Stimulated activated CD4-positive, alpha-beta T cell treated with anti-CD3 and anti-CD28 coated beads, TNF-alpha, amount 100 ng/mL, for 48 hours (primary cell): ENCODE results near the gene HPS5.
"Not testable (repeated sequence)": the region's sequence is repeated elsewhere in the genome, so short reads cannot be mapped to it uniquely, and the experiment has no call there.

Experiments
- DNase-seq, 3 donors: peaks; one replicate each; pipeline ENCODE4 v3.0.0-alpha.2; 2020; ENCODE audit warnings: low read depth in 3 of 3

The HPS5 gene, protein sequence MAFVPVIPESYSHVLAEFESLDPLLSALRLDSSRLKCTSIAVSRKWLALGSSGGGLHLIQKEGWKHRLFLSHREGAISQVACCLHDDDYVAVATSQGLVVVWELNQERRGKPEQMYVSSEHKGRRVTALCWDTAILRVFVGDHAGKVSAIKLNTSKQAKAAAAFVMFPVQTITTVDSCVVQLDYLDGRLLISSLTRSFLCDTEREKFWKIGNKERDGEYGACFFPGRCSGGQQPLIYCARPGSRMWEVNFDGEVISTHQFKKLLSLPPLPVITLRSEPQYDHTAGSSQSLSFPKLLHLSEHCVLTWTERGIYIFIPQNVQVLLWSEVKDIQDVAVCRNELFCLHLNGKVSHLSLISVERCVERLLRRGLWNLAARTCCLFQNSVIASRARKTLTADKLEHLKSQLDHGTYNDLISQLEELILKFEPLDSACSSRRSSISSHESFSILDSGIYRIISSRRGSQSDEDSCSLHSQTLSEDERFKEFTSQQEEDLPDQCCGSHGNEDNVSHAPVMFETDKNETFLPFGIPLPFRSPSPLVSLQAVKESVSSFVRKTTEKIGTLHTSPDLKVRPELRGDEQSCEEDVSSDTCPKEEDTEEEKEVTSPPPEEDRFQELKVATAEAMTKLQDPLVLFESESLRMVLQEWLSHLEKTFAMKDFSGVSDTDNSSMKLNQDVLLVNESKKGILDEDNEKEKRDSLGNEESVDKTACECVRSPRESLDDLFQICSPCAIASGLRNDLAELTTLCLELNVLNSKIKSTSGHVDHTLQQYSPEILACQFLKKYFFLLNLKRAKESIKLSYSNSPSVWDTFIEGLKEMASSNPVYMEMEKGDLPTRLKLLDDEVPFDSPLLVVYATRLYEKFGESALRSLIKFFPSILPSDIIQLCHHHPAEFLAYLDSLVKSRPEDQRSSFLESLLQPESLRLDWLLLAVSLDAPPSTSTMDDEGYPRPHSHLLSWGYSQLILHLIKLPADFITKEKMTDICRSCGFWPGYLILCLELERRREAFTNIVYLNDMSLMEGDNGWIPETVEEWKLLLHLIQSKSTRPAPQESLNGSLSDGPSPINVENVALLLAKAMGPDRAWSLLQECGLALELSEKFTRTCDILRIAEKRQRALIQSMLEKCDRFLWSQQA

DNA sequence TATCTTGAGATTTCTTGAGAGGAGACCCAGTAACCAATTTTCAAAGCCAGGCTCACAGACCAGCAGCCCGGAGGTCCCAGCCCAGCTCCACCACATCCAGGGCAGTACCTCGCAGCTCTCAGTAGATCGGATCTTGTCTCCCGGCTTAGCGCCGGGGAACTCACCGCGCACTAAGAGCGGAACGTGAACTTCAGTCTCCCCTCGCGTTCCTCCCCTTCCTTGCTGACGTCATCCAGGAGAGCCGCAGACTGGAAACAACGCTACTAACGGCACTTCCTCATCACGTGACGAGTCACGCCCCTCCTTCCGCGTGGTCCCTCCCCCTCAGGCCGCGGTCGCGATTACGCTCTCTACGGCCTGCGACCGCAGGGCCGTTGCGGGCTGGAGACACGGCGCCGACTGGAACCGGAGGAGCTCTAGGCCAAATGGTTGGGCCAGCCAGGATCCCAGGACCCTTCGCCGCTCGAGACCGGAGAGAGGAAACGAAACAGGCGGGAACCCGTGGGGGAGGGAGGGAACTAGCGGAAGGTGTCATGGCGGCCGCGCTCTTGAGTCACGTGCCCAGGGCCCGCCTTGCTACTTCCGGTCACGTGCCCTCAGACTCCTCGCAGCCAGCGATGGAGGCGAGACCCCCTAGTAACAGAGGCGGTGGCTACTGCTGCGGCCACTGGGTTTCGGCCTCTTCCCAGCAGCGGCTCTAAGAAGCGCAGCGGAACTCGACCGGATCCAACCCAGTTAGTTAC lies at the start of gene HPS5, which contains the start of gene GTF2H1:
Gene HPS5, minus strand, starts transcription at position 172 of the 743 bp plus-strand sequence. CDS start 4,282 bp downstream, outside the sequence.
Gene GTF2H1, plus strand, starts transcription at position 599 of the 743 bp plus-strand sequence. CDS start 10,508 bp downstream, outside the sequence.
- DNase-seq, result peak; percentile 90 to 93 (median 92)

DNA sequence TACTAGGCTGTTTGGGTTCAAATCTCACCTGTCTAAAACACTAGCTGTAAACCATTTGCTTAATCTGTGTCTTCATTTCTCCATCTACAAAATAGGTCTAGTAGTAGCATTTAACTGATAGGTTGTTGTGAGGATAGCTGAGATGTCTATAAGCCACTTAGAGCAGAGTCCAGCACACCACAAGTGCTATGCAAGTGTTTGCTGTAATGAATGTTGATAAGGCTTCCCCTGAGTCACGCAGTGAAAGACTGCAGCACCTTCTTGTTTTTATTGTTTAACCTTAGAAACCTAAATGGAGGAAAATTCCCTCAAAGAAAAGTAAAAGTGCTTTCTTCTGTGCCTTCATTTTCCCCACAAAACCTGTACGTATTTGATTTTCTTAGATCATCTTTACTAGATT lies 49.3 kb upstream of the HPS5 start:
- DNase-seq, result no peak

DNA sequence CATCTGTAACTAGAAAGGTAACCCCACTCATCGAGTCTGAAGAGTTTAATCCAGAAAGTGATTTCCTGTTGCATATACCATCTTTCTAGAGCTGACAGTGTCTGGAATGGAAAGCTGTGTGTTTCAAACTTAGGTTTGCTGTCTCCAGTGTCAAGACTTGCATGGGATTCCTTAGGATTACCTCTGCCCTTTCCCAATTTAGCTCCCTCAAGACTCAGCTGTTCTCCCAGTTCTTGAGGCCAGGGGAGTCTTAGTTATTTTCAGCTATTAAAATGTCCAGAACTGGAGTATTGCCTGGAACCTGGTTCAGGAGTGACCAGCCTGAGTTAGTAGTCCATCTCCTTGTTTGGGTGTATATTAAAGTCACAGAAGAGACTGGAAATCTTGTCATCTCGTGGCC lies 47.5 kb upstream of the HPS5 start:
- no peak for DNase-seq

DNA sequence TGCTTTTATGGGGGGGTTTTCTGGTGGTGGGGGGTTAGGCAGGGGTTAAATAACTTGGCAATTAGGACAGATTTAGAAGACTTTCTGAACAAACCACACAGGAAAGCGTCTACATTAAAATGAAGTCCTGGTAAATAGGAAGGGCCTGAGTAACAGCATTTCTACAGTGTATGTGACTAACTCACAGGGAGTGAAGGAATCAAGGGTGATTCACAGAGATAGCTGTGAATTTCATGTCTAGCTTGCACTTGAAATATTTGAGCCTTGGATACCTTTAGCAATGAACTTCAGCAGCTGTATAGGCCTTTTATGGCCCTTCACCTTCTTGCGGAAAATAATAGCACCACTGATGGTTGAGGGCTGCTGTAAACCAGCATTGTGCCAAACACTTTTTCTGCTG lies 46.3 kb upstream of the HPS5 start:
- no peak for DNase-seq

DNA sequence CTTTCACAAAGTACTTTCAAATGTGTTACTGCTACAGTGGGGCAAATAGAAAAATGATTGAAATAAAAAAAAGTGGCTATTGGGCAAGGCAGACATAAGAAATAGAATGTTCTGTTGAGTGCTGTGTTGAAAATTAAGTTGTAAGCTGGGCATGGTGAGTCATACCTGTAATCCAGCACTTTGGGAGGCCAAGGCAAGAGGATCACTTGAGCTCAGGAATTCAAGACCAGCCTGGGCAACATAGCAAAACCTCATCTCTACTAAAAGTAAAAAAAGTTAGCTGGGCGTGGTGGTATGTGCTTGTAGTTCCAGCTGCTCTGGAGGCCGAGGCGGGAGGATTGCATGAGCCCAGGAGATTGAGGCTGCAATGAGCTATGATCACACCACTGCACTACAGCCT lies 45.5 kb upstream of the HPS5 start:
- no peak for DNase-seq

DNA sequence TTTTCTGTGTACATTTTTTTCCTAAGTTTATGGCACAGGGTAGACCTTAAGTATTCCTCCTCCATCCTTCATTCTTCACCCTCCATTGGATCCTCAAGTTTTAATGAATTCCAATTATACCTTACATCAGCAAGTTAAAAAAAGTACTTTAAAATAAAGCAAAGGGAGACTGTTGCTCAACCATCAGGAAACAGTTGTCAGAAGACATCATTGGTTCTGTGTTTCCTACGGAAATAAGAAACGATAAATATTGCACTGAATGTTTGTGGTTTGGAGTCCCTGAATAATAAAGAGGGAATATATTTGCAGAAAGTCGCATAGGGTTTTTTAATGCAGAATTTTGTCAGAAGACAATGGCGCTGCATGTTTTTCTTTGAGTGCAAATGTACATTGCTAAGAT lies 44.3 kb upstream of the HPS5 start:
- no peak for DNase-seq

DNA sequence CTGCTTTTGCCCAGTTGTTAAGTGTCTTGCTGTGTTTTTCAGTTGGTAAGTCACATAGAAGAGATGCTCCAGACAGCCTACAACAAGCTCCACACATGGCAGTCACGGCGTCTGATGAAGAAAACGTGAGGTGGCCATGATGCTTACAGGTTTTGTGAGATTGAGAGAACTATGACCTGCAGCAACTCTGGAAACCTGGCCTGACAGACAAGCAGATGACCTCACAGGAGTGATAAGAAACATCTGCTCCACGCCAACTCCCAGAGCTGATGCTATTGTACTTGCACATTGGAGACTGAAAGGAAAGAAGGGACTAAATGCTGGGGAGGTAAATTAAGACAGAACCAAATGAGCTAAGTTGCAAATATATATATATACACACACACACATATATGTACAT lies 43.8 kb upstream of the HPS5 start:
- no peak for DNase-seq

DNA sequence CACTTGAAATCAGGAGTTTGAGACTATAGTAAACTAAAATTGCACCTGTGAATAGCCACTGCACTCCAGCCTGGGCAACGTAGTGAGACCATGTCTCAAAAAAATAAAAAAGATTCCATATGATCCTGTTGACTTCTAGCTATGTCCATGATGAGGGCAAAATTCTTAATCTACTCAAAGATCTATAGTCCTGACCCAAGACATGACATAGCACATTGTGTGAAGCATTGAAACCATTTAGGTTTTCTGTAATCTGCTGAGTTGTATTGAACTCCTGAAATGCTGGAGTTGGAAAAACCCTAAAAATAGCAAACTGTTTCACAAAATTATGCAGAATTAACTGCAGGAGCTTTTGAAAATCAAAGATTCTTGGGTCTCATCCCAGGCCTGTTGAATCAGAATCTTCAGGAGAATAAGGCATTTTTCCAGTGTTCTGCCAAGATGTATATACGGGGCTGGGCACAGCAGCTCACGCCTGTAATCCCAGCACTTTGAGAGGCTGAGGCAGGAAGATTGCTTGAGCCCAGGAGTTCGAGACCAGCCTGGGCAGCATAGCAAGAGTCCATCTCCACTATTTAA lies 42.6 kb upstream of the HPS5 start:
- DNase-seq, result no peak

DNA sequence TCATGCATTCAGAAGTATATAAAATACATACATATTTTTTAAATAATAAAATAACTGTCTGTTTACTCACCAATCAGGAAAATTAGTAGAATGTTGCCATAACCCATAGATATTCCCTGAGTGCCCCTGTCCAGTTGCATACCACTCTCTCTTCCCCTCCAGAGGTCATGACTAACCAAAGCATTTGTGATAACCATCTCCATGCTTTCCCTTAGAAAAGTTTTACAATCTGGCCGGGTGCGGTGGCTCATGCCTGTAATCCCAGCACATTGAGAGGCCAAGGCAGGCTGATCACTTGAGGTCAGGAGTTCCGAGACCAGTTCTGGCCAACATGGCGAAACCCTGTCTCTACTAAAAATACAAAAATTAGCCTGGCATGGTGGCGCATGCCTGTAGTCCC lies 39.2 kb upstream of the HPS5 start:
- no peak for DNase-seq

DNA sequence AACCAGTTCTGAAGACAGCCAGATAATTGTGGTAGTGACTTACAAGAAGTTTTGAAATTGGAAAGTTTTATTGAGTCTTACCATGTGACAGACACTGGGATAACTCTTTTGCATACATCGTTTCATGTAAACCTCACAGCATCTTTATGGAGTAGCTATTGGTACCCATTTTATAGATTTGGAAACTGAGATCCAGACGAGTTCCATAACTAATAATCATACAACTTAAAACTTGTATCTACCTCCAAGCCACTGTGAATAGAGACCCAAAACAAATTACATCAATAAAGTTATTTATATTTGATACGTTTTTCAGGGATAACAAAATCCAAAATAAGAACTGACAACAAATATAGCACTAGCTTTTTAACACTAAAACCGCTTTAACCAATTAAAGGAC lies 36.7 kb upstream of the HPS5 start:
- no peak for DNase-seq

DNA sequence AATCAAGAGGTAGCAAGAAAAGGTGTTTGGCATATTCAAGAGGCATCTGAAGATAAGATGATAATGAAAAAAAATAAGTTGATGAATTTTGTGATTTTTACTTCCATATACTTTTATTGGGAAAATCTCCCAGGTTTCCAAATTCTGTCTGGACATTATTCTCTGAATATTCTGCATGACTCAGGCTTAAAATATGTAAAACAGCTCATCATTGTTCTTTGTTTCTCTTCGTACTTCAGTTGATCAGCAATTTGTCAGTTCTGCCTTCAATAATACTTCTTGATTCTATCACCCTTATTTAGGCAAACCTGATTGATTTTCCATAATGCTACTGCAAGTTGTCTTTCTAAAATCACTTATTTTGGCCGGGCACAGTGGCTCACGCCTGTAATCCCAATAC lies 30.6 kb upstream of the HPS5 start:
- no peak for DNase-seq

DNA sequence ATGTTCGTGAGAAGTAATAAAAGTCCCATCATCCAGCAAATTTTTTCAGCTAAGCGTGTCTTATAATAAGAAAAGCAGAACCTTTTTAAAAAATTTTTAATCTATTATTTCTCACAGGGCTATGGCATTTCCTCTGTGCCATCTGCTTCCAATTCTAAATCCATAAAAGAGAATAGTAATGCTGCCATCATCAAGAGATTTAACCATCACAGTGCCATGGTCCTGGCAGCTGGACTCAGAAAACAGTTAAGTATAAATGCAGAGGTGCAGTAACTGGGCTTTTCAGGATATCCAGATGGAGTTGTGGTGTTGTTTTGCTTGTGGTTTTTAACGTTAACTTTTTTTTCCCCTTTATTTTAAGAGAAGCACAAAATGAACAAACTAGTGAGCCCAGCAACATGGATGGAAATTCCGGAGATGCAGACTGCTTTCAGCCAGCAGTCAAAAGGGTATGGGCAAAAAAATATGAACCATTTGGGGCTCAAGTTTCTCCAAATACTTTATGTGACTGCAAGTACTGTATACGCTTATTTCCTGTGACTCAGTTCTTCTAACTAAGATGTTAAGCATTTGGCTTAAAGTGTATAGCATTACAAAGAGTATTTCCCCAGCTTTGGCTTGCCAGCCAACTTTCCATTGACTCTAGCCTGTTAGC lies 25.7 kb upstream of the HPS5 start:
- no peak for DNase-seq

DNA sequence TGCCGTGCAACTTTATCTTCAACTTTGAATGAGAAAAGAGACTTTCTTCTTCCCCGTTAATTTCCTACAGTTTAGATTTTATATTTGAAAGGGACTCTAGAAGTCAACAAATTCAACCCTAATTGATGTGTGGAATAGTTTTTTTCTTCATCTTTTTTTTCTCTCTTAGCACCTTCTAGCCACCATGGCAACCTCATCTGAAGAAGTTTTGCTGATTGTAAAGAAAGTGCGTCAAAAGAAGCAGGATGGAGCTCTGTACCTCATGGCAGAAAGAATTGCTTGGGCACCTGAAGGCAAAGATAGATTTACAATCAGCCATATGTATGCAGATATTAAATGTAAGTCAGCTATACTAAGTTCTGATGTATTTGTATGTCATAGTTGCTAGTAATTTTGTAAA lies 11.0 kb upstream of the HPS5 start:
- DNase-seq, result no peak

DNA sequence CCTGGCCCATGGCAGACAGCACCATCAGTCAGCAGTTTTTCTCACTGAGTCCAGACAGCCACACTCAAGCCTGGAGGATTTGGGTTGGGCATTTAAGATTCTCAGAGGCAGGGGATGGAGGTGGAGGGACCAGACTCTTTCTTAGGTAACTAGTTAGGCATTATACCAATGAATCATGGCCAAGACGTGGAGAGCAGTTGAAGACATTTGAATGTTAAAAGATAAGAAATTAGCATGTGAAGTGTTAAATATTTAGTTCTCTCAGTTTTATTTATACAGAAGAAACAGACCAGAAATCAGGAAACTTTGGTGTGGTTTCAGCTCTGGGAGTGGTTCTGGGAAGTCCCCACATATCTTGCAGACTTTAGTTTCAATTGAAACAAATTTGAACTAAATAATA lies 10.4 kb upstream of the HPS5 start:
- no peak for DNase-seq

DNA sequence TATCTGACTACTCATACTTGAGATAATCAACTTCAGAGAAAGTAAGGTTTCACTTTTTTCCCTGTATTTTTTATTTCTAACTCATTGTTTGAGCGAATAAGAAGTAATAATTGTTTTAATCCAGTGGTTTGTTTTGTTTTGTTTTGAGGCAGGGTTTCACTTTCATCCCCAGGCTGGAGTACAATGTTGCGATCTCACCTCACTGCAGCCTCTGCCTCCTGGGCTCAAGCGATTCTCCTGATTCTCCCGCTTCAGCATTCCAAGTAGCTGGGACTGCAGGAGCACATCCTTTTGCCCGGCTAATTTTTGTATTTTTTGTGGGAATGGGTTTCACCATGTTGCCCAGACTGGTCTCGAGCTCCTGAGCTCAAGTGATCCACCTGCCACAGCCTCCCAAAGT lies 9.0 kb upstream of the HPS5 start:
- no peak for DNase-seq

DNA sequence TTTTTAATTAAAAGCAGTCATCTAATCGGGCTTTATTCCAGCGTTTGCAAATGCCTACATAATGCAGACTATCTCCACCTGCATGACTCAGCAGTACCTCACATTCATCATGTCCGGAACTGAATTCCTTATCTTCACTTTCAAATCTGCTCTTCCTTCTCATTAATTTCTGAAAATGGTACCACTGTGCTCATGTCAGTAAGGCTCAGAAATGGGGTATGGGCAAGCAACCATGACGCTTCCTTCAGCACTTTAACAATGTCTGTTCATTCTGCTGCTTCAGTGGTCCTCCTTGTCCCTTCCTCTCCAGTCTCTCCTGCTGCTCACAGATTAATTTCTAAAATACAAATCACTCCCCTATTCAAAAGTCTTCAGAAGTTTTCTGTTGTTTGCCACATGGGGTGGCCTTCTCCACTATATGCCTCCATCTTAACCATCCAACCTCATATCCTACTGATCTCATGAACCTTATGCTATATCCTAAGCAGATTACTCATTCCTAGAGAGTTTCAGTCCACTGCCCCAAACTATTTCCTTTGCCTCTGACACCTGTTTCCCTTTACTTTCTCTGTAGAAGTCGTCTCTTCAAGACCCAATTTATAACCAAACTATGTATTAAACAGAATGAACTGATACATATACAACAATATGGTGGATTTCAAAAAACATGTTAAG lies 7.4 kb upstream of the HPS5 start:
- no peak for DNase-seq

DNA sequence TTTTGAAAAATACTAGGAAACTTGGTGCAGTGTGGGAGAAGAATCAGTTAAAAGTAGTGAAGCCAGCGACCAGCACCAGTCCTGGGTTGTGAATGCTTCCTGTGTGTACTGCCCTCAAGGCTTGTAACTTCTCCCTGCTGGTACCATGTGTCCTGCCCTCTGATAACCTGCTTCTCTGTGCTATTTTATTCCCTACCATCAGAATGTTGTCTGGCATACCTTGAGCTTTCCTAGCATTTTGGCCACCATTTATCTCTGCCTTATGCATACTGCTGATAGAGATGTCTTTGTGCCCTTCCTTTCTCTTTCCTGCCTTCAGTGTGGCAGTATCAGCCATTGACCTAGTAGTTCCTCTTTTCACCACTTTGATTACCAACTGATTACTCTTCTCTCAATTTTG lies 2.4 kb upstream of the HPS5 start:
- no peak for DNase-seq

DNA sequence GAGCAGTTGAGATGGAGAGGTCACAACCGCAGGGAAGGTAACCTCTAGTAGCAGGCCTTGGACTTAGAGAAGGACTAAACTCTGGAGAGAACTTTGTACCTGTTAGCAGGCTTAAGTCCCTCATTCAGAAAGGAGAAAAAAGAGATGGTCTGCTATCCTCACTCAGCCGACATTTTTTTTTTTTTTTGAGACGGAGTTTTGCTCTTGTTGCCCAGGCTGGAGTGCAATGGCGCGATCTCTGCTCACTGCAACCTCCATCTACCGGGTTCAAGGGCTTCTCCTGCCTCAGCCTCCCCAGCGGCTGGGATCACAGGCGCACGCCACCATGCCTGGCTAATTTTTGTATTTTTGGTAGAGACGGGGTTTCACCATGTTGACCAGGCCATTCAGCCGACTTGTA lies 1.9 kb upstream of the HPS5 start:
- DNase-seq, result not testable (repeated sequence)

DNA sequence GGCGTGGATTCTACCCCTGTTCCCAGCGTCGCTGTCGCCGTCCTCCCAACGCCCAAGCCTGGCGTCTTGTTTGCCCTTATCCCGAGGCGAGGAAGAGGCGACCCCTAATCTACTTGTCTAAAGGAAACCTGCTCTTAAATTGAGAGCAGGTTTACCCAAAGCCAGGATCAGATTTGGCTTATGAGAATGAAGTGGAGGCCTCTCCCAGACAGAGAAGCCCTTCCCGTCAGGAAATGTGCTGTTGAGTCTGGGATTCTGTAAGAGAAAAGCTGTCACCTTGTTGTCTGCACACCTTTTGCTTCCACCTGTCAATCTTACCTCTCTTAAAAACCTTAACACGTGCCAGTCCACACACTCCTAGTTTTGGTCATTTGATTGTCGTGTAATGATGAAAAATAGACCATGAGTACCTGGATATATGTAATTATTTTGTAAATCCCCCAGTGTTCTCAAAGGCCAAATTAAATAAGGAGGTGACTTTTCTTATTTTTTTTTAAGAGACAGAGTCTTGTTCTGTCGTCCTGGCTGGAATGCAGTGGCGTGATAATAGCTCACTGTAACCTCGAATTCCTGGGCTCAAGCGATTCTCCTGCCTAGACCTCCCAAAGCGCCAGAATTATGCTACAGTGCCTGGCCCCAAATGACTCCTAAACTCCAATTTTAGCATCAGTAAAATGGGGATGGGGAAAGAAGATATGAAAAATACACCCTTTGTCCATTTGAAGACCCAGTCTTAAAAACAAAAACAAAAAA lies 1.1 kb upstream of the HPS5 start:
- DNase-seq, result no peak
